Measurements from ENCODE around the gene PAOX.

The PAOX gene

GRCh38 chr10:133329491-133330202 is 49.4 kb upstream of the PAOX start (continued):
- TF ChIP-seq ZNF610 (tag by site-specific recombination; IDR thresholded peaks at IDR 0.05; ENCODE audit: borderline replicate concordance) (peak; percentile 25; the same call in 1 of the 2 replicates), ZBTB8A (tag by site-specific recombination; IDR thresholded peaks at IDR 0.05) (peak; percentile 89), ZFP69B (tag by site-specific recombination; IDR thresholded peaks at IDR 0.05) (peak; percentile 97), ZXDB (tag by site-specific recombination; IDR thresholded peaks at IDR 0.05) (peak; percentile 34; the same call in 1 of the 2 replicates), REPIN1 (tag by site-specific recombination; IDR thresholded peaks at IDR 0.05; ENCODE audit: low read depth) (no peak), SP2 (tag by site-specific recombination; IDR thresholded peaks at IDR 0.05) (peak; percentile 13; the same call in 1 of the 2 replicates), KLF16 (tag by site-specific recombination; IDR thresholded peaks at IDR 0.05) (no peak), ZSCAN30 (tag by site-specific recombination; IDR thresholded peaks at IDR 0.05) (peak; percentile 78; the same call in 1 of the 2 replicates), ZNF600 (tag by site-specific recombination; IDR thresholded peaks at IDR 0.05) (peak; percentile 74), ZBTB17 (tag by site-specific recombination; IDR thresholded peaks at IDR 0.05) (peak; percentile 75; the same call in 1 of the 2 replicates), GLI4 (tag by site-specific recombination; IDR thresholded peaks at IDR 0.05) (no peak), ZEB2 (tag by site-specific recombination; IDR thresholded peaks at IDR 0.05) (peak; percentile 57), SP3 (tag by site-specific recombination; IDR thresholded peaks at IDR 0.05) (peak; percentile 30; the same call in 1 of the 2 replicates), ZNF140 (tag by site-specific recombination; IDR thresholded peaks at IDR 0.05) (no peak), ZNF324 (tag by site-specific recombination; IDR thresholded peaks at IDR 0.05) (0 out of 2 replicates have a peak, but pooled peaks have one; percentile 17), ZNF791 (tag by site-specific recombination; IDR thresholded peaks at IDR 0.05) (no peak), ZSCAN5A (tag by site-specific recombination; IDR thresholded peaks at IDR 0.05) (no peak), ZBTB20 (tag by site-specific recombination; IDR thresholded peaks at IDR 0.05) (peak; percentile 57; the same call in 1 of the 2 replicates), ZNF639 (tag by site-specific recombination; IDR thresholded peaks at IDR 0.05) (peak; percentile 51; the same call in 1 of the 2 replicates), ZNF157 (tag by site-specific recombination; IDR thresholded peaks at IDR 0.05) (no peak), SP7 (tag by site-specific recombination; IDR thresholded peaks at IDR 0.05) (peak; percentile 56; the same call in 1 of the 2 replicates), ZFHX2 (tag by site-specific recombination; conservative IDR thresholded peaks at IDR 0.05) (0 out of 2 replicates have a peak, but pooled peaks have one; percentile 14), KLF1 (tag by site-specific recombination; IDR thresholded peaks at IDR 0.05) (peak; percentile 51; the same call in 1 of the 2 replicates)
- TF ChIP-seq, protein P1, sequence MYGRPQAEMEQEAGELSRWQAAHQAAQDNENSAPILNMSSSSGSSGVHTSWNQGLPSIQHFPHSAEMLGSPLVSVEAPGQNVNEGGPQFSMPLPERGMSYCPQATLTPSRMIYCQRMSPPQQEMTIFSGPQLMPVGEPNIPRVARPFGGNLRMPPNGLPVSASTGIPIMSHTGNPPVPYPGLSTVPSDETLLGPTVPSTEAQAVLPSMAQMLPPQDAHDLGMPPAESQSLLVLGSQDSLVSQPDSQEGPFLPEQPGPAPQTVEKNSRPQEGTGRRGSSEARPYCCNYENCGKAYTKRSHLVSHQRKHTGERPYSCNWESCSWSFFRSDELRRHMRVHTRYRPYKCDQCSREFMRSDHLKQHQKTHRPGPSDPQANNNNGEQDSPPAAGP (tag by site-specific recombination; IDR thresholded peaks at IDR 0.05) = 0 out of 2 replicates have a peak, but pooled peaks have one; percentile 58
- TF ChIP-seq, protein P2, sequence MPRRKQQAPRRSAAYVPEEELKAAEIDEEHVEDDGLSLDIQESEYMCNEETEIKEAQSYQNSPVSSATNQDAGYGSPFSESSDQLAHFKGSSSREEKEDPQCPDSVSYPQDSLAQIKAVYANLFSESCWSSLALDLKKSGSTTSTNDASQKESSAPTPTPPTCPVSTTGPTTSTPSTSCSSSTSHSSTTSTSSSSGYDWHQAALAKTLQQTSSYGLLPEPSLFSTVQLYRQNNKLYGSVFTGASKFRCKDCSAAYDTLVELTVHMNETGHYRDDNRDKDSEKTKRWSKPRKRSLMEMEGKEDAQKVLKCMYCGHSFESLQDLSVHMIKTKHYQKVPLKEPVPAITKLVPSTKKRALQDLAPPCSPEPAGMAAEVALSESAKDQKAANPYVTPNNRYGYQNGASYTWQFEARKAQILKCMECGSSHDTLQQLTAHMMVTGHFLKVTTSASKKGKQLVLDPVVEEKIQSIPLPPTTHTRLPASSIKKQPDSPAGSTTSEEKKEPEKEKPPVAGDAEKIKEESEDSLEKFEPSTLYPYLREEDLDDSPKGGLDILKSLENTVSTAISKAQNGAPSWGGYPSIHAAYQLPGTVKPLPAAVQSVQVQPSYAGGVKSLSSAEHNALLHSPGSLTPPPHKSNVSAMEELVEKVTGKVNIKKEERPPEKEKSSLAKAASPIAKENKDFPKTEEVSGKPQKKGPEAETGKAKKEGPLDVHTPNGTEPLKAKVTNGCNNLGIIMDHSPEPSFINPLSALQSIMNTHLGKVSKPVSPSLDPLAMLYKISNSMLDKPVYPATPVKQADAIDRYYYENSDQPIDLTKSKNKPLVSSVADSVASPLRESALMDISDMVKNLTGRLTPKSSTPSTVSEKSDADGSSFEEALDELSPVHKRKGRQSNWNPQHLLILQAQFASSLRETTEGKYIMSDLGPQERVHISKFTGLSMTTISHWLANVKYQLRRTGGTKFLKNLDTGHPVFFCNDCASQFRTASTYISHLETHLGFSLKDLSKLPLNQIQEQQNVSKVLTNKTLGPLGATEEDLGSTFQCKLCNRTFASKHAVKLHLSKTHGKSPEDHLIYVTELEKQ (tag by site-specific recombination; IDR thresholded peaks at IDR 0.05; ENCODE audit: borderline replicate concordance) = no peak
- TF ChIP-seq, protein P3, sequence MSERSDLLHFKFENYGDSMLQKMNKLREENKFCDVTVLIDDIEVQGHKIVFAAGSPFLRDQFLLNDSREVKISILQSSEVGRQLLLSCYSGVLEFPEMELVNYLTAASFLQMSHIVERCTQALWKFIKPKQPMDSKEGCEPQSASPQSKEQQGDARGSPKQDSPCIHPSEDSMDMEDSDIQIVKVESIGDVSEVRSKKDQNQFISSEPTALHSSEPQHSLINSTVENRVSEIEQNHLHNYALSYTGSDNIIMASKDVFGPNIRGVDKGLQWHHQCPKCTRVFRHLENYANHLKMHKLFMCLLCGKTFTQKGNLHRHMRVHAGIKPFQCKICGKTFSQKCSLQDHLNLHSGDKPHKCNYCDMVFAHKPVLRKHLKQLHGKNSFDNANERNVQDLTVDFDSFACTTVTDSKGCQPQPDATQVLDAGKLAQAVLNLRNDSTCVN (tag by site-specific recombination; optimal IDR thresholded peaks at IDR 0.05) = peak; percentile 50
- TF ChIP-seq, protein P4, sequence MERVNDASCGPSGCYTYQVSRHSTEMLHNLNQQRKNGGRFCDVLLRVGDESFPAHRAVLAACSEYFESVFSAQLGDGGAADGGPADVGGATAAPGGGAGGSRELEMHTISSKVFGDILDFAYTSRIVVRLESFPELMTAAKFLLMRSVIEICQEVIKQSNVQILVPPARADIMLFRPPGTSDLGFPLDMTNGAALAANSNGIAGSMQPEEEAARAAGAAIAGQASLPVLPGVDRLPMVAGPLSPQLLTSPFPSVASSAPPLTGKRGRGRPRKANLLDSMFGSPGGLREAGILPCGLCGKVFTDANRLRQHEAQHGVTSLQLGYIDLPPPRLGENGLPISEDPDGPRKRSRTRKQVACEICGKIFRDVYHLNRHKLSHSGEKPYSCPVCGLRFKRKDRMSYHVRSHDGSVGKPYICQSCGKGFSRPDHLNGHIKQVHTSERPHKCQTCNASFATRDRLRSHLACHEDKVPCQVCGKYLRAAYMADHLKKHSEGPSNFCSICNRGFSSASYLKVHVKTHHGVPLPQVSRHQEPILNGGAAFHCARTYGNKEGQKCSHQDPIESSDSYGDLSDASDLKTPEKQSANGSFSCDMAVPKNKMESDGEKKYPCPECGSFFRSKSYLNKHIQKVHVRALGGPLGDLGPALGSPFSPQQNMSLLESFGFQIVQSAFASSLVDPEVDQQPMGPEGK (tag by site-specific recombination; IDR thresholded peaks at IDR 0.05) = peak; percentile 42; the same call in 1 of the 2 replicates

All from HEK293 (cell line).